HG03558 (cell line): ENCODE data around the gene DNAI7.

Source experiments
- ATAC-seq: cut with Tn5 transposase; IDR thresholded peaks from one replicate; pipeline ENCODE4 v1.9.1; 2021; ENCODE audit warnings: moderate number of reproducible peaks; ENCODE audit not compliant: unreplicated experiment; ENCODE audit errors: extremely low read depth

The DNAI7 gene

GRCh38 chr12:25107920-25108319, 87.0 kb downstream of the DNAI7 start:
- peak; percentile 87 for ATAC-seq

GRCh38 chr12:25106818-25107217, 88.1 kb downstream of the DNAI7 start:
- no peak for ATAC-seq

DNA sequence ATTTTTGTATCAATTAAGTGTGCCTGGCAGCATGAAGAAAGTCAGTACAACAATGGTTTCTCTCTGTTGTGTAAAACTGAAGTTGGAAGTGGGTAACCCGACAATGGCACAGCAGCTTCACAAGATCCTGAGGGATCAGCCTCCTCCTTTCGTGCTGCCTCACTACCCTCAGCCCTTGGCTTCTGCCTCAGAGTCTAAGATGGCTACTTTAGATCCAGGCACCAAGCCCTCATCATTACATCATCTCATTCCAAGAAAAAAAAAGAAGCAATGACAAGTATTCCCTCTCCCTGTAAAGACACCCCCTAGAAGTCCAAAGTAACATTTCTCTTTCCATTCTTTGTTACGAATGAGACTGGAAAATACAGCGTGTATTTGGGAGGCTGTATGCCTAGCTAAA, 92.6 kb downstream of the DNAI7 start:
- ATAC-seq = no peak

DNA sequence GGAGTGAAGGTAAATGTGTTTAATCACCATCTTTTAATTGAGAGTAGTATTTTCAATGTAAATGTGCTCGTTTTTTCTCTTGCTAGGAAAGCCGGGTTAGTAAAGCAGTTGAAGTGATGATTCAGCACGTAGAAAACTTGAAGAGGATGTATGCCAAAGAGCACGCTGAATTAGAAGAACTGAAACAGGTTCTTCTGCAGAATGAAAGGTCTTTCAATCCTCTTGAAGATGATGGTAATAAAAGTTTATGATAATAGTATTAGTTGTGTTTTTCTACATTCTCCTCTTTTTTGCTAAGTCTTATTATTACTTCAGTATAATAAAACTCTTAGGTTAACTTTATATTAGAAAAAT, 93.9 kb downstream of the DNAI7 start:
- ATAC-seq = no peak

DNA sequence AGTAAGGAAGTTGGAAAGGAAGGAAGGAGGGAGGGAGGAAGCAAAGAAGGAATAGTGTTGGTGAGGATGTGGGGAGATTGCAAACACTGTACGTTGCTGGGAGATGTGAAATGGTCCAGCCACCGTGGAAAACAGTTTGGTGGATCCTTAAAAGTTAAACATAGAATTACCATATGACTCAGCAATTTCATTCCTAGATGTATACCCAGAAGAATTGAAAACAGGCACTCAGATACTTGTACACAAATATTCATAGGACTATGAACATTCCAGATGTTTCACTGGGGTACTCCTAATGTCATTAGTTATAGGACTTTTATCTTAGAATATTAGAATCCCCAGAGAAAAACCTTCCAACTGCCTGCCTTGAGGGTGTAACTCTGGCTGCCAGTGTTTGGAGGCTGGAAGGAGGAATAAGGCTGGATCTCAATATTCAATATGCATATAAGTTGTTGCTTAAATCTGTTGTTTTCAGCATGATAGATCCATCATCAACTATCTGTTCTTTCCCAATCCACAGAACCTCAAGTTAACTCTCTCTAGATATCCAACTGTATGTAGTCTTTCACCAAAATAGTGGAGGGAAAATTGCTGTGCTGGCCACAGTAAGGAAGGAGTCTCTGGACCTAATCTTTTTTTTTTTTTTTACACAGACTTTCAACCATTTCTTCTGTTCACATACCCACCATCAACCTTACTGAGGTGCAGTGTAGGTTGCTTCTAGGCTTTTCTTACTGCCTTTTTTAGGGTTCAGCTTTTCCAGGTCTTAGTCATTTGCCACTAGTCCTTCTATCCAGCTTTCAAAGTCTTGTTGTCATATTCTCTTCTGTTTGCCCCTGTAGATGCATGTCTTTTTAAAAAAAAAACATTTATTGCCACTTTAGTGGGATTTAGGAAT, 94.5 kb downstream of the DNAI7 start:
- no peak for ATAC-seq

DNA sequence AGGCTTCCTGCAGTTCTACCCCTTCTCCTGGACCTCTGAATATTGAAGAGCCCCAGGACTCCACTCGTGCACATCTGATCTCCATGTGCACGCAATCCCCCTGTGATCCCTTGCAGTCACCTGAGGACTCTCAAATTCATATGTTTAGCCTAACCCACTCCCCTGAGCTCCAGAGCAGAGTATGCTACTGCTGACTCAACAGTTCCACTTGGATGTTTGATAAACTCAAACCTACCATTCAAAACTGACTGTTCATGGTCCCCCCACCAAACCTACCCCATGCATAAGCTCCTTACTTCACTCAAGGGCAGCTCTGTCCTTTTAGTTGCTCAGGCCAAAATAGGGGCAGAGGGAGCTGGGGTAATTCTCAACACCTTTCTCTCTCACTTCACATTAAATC, 96.0 kb downstream of the DNAI7 start:
- ATAC-seq = no peak

DNA sequence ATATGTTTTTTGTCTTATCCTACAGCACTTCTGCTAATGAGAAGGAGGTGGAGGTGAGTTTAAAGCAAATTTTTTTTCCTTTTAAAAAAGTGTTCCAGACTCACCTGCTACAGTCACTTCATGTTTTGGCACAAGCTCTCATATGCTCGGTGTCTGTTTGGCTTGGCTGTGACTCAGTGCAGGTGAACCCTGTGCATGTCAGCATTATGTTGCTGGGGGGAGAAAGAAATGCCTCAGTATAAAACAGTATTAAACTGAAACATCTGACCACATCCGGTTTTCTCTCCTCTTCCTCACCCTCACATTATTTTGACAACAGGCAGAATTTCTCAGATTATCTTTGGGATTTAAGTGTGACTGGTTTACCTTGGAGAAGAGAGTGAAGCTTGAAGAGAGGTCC, 105.2 kb downstream of the DNAI7 start:
- no peak for ATAC-seq

GRCh38 chr12:25087596-25087995, 107.4 kb downstream of the DNAI7 start:
- ATAC-seq = no peak

- no peak for ATAC-seq
Observed at GRCh38 chr12:25084816-25085215, 110.1 kb downstream of the DNAI7 start.

GRCh38 chr12:25083211-25083610, 111.7 kb downstream of the DNAI7 start:
- no peak for ATAC-seq

DNA sequence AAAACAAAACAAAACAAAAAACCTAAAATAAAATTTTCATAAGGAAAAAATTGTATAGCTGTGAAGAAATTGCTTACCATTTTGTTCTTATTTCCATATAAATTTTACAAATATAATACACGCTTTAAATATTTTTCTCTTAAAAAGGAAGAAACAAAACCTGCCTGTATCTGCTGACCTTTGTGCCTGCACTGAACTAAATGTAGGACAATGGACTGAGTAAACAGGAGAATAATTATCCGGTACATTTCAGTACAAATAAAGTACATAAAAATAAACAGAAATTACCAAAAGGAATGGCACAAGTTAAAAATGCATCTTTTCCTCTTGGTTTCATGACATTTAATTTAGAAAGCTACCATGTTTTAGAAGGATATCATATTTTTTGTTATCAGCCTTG, 112.3 kb downstream of the DNAI7 start:
- ATAC-seq = no peak

- ATAC-seq = no peak
Observed at GRCh38 chr12:25079393-25079792, 115.6 kb downstream of the DNAI7 start.

- ATAC-seq = no peak
Observed at GRCh38 chr12:25074954-25075353, 120.0 kb downstream of the DNAI7 start.

- no peak for ATAC-seq
Observed at GRCh38 chr12:25074113-25074512, 120.8 kb downstream of the DNAI7 start.

- no peak for ATAC-seq
Observed at GRCh38 chr12:25072906-25073650, 121.9 kb downstream of the DNAI7 start.

GRCh38 chr12:25071366-25071765, 123.6 kb downstream of the DNAI7 start:
- no peak for ATAC-seq

GRCh38 chr12:25069224-25069623, 125.7 kb downstream of the DNAI7 start:
- ATAC-seq = no peak

- ATAC-seq = no peak
Observed at GRCh38 chr12:25065035-25065434, 129.9 kb downstream of the DNAI7 start.

- no peak for ATAC-seq
Observed at GRCh38 chr12:25063873-25064628, 130.9 kb downstream of the DNAI7 start.

- peak; percentile 33 for ATAC-seq
Observed at GRCh38 chr12:25058658-25059058, 136.3 kb downstream of the DNAI7 start.
